Measurements from ENCODE around the gene ACAP2.

- TF ChIP-seq, protein P1, sequence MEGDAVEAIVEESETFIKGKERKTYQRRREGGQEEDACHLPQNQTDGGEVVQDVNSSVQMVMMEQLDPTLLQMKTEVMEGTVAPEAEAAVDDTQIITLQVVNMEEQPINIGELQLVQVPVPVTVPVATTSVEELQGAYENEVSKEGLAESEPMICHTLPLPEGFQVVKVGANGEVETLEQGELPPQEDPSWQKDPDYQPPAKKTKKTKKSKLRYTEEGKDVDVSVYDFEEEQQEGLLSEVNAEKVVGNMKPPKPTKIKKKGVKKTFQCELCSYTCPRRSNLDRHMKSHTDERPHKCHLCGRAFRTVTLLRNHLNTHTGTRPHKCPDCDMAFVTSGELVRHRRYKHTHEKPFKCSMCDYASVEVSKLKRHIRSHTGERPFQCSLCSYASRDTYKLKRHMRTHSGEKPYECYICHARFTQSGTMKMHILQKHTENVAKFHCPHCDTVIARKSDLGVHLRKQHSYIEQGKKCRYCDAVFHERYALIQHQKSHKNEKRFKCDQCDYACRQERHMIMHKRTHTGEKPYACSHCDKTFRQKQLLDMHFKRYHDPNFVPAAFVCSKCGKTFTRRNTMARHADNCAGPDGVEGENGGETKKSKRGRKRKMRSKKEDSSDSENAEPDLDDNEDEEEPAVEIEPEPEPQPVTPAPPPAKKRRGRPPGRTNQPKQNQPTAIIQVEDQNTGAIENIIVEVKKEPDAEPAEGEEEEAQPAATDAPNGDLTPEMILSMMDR (IDR thresholded peaks at IDR 0.05; ENCODE audit: poor library complexity): no peak
- TF ChIP-seq EZH2phosphoT487 (IDR thresholded peaks at IDR 0.05; ENCODE audit: low read depth, severe bottlenecking, unreplicated experiment) (no peak), EZH2 (IDR thresholded peaks at IDR 0.05; ENCODE audit: borderline replicate concordance) (no peak)
Measured at GRCh38 chr3:195441992-195442572, 738 bp downstream of the ACAP2 start.

Measured in hepatocyte (in vitro differentiated cells).